Kidney tubule cell (primary cell): ENCODE data around the gene MINAR2.
A peak's percentile ranks its signal among the peaks of the same experiment; 100 is the strongest.

Experiments
- DNase-seq: peaks from one replicate; pipeline ENCODE4 v3.0.0-alpha.2; 2018; ENCODE audit warnings: low spot score

The MINAR2 gene

GRCh38 chr5:129771058-129771838 is 23.4 kb downstream of the MINAR2 start:
- peak; percentile 60 for DNase-seq

GRCh38 chr5:129773376-129773775 is 25.5 kb downstream of the MINAR2 start:
- DNase-seq = no peak

- no peak for DNase-seq
Measured at GRCh38 chr5:129781594-129781993, 33.7 kb downstream of the MINAR2 start.

- DNase-seq = no peak
Measured at GRCh38 chr5:129803403-129803802, 55.5 kb downstream of the MINAR2 start.

GRCh38 chr5:129804705-129805104 is 56.8 kb downstream of the MINAR2 start:
- no peak for DNase-seq

GRCh38 chr5:129807162-129807814 is 59.4 kb downstream of the MINAR2 start:
- peak; percentile 6 for DNase-seq
